HepG2 (cell line): ENCODE data around the gene CPNE5. TPM values are rescaled to one million over a fixed set of nuclear protein-coding genes. Genes with fewer than 3 reads are reported as not detected.

Source experiments
- ATAC-seq: fragments of 200-7000 bp; cut with Tn5 transposase; 3 replicates; pipeline ENCODE4 v1.9.1; 2020; ENCODE audit warnings: mild to moderate bottlenecking, moderate library complexity
- BruUV-seq: library from RNA; stranded (reverse); fragments of 400-500 nt; replicated peaks from 2 replicates; lab custom pipeline; 2021; lab: Mats Ljungman, UMichigan
- CTCF ChIA-PET: fragments of 300-600 bp; formaldehyde crosslinking; extraction: SDS; loops from one replicate; lab custom pipeline; 2021; ENCODE audit warnings: low total read pairs, inconsistent platforms, low intra/inter-chr PET ratio; lab: Yijun Ruan, JAX
- POLR2A ChIA-PET: fragments of 350-600 bp; sonication (Branson Sonifier 250); formaldehyde crosslinking; loops from one replicate; lab custom pipeline; 2020; ENCODE audit warnings: antibody characterized with exemption, inconsistent platforms; lab: Yijun Ruan, JAX
- DNase-seq: peaks from one replicate; pipeline ENCODE4 v3.0.0-alpha.2; 2015; ENCODE audit warnings: low spot score
- FAIRE-seq: peaks from 3 replicates; lab custom pipeline; 2011; peaks lifted over from hg19 to GRCh38; lab: Jason Lieb, UNC
- H2AFZ ChIP-seq: one replicate; pipeline ENCODE4 v1.6.1; 2011; ENCODE audit warnings: low read length, inconsistent platforms
- H3K27ac ChIP-seq: fragments of 300-600 bp; 3 replicates; pipeline ENCODE4 v1.8.0; 2011; ENCODE audit warnings: mixed run types, mild to moderate bottlenecking, mixed read lengths, low read length, inconsistent platforms; ENCODE audit not compliant: insufficient read depth; ENCODE audit errors: extremely low read length
- H3K27me3 ChIP-seq, 2 experiments: fragments of 200-600 bp in 1 of 2; 2 replicates in 1 of 2; 3 replicates in 1 of 2; pipeline versions ENCODE4 v1.6.0 to v1.8.0; 2011; ENCODE audit warnings: low read length in 2 of 2, mild to moderate bottlenecking in 2 of 2, moderate library complexity in 2 of 2, inconsistent platforms in 1 of 2; ENCODE audit not compliant: insufficient read depth in 2 of 2, control insufficient read depth in 1 of 2
- H3K36me3 ChIP-seq, 2 experiments: fragments of 200-600 bp in 1 of 2; replicated peaks in 1 of 2; 2 replicates in 1 of 2; 3 replicates in 1 of 2; pipeline versions ENCODE4 v1.5.1 to v1.8.0; 2011; ENCODE audit warnings: low read length in 2 of 2, inconsistent platforms in 1 of 2; ENCODE audit not compliant: insufficient read depth in 2 of 2, control insufficient read depth in 1 of 2
- H3K4me1 ChIP-seq: 2 replicates; pipeline ENCODE4 v1.5.1; 2012; ENCODE audit warnings: low read length, inconsistent platforms; ENCODE audit not compliant: insufficient read depth
- H3K4me2 ChIP-seq: 2 replicates; pipeline ENCODE4 v1.6.0; 2011; ENCODE audit warnings: low read depth, low read length, inconsistent platforms
- H3K4me3 ChIP-seq, 3 experiments: fragments of 200-600 bp in 1 of 3; sonication (generic), shearing (Covaris generic) in 1 of 3; replicated peaks in 1 of 3; 2 replicates each; pipeline ENCODE4 v1.5.1; 2011 to 2016; ENCODE audit warnings: low read length in 3 of 3, inconsistent platforms in 2 of 3, low read depth in 2 of 3, mild to moderate bottlenecking in 2 of 3, control low read depth in 1 of 3, mixed read lengths in 1 of 3; ENCODE audit not compliant: insufficient read depth in 1 of 3
- H3K79me2 ChIP-seq: one replicate; pipeline ENCODE4 v1.6.1; 2011; ENCODE audit warnings: low read length, inconsistent platforms; ENCODE audit not compliant: insufficient read depth
- H3K9ac ChIP-seq: 2 replicates; pipeline ENCODE4 v1.6.0; 2011; ENCODE audit warnings: mild to moderate bottlenecking, low read depth, low read length, inconsistent platforms; ENCODE audit not compliant: insufficient read depth
- H3K9me3 ChIP-seq: 2 replicates; pipeline ENCODE4 v1.5.1; 2012; ENCODE audit warnings: mild to moderate bottlenecking, low read length
- H4K20me1 ChIP-seq: 2 replicates; pipeline ENCODE4 v1.6.0; 2011; ENCODE audit warnings: inconsistent platforms, mild to moderate bottlenecking, low read length, moderate library complexity; ENCODE audit not compliant: insufficient read depth
- ATF4 ChIP-seq, 2 experiments: fragments of 450-650 bp in 1 of 2; sonication (generic) in 1 of 2; formaldehyde crosslinking; IDR thresholded peaks; 2 replicates each; pipeline versions ENCODE4 v1.5.0 to v1.8.0; 2020 to 2022; ENCODE audit warnings: mild to moderate bottlenecking in 1 of 2, missing genetic modification reagents in 1 of 2
- FUBP1 ChIP-seq: sonication (generic); formaldehyde crosslinking; IDR thresholded peaks from 2 replicates; pipeline ENCODE4 v1.5.1; 2020; ENCODE audit warnings: missing genetic modification reagents, mild to moderate bottlenecking, borderline replicate concordance
- PRDM15 ChIP-seq: sonication (generic); formaldehyde crosslinking; IDR thresholded peaks from 2 replicates; pipeline ENCODE4 v1.4.0; 2020; ENCODE audit warnings: missing genetic modification reagents
- ZNF207 ChIP-seq: fragments of 450-650 bp; IDR thresholded peaks from 2 replicates; pipeline ENCODE4 v1.6.1; 2016; ENCODE audit warnings: antibody characterized with exemption, borderline replicate concordance
- ZNF263 ChIP-seq: sonication (generic); formaldehyde crosslinking; IDR thresholded peaks from 2 replicates; pipeline ENCODE4 v1.4.0; 2020; ENCODE audit warnings: missing genetic modification reagents
- WGBS: methylation state at CpG from one replicate; pipeline ENCODE4 v1.1.6; 2017; ENCODE audit warnings: low lambda C conversion rate; 5-methylcytosine and 5-hydroxymethylcytosine counted together
- in situ Hi-C: cut with HindIII; loops from 2 replicates; pipeline ENCODE4 v1.10.0; 2017; ENCODE audit warnings: low pct_unique_long_range_greater_than_20kb; ENCODE audit not compliant: extremely low pct_ligation_motif_present
- intact Hi-C: fragments of 100-400 bp; cut with micrococcal nuclease; formaldehyde crosslinking; loops from one replicate; pipeline ENCODE4 v1.10.0; 2022; ENCODE audit not compliant: unreplicated experiment
- polyA plus RNA-seq, 8 experiments: library from polyadenylated mRNA; depleted of rRNA in 3 of 8; stranded (reverse) in 7 of 8; unstranded in 1 of 8; fragments of >200 nt; fragmentation: Illumina TruSeq in 4 of 8; extraction: Trizol in 4 of 8; gene quantifications; 2 replicates each; pipeline versions ENCODE4 v1.2.1 to v1.2.3, GENCODE V29; 2011 to 2016; ENCODE audit warnings: low read depth in 4 of 8, missing spikeins in 1 of 8, mixed read lengths in 1 of 8; ENCODE audit not compliant: insufficient read depth in 1 of 8
- total RNA-seq, 5 experiments: library from RNA; depleted of rRNA; stranded (reverse); fragments of >200 nt; fragmentation: Illumina TruSeq; extraction: Trizol; gene quantifications; 2 replicates each; pipeline ENCODE4 v1.2.3, GENCODE V29; 2016; ENCODE audit warnings: low read depth in 1 of 5

CPNE5 gene
- total and polyA plus RNA-seq, 2 of the 13 experiments (the other 11 are each of a cell fraction or from before 2014, with no cell fraction given), result 0.16 TPM; not detected in 1

DNA sequence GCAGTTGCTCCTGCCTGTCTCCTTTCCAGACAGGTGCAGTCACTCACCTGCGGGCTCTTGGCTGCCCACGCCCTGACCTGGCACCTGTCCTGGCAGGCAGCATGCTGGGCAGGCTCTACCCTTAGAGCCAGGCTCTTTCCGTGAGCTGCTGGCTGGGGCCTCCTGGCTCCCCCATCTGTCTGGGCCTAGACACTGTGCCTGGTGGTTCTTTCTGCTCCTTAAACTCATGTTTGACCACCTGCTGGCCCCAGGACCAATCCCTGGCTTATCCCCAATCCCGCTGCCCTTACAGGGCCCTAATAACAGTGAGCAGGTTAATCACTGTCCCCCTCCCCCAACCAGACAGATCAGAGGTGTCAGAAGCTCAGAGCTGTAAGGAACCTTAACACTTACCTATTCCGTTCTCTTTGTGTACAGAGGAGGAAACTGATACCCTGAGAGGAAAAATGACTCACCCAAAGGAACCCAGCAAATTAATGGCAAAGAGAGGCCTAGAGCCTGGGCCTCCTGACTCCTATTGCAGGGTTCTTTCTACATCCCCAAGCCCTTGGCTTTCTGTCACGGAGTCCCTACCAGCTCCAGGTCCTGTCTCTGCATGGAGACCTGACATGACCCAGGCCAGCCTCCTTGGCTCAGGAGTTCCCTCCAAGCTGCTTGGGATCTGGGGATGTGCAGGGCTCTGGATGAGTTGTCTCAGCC is 86.9 kb downstream of the CPNE5 start:
- H2AFZ ChIP-seq, result no peak overlapping the region
- BruUV-seq, result no TSS peak
- no peak overlapping the region for H3K4me2 ChIP-seq
- no peak overlapping the region for H3K27ac ChIP-seq
- TF ChIP-seq ZNF263 (CRISPR knock-in tag) (no peak), FUBP1 (CRISPR knock-in tag) (no peak), ZNF207 (no peak), ATF4 (CRISPR knock-in tag; IDR thresholded peaks at IDR 0.05) (no peak), PRDM15 (CRISPR knock-in tag) (no peak)
- TF ChIP-seq, all 625 proteins: peak for 0
- Histone ChIP-seq H4K20me1 (no peaks in the 10 kb centered on the region; the same call in 1 of the 2 replicates), H3K27me3 (peaks cover 2 to 64% of the 10 kb centered on the region in 2 experiments; a peak in 3 of 5 replicates), H3K9ac (no peak overlapping the region), H3K9me3 (no peaks in the 10 kb centered on the region), H3K79me2 (no peaks in the 10 kb centered on the region), H3K4me3 (no peak overlapping the region), H3K36me3 (no peaks in the 10 kb centered on the region), H3K4me1 (peaks cover 10% of the 10 kb centered on the region; the same call in 1 of the 2 replicates)
- ChIA-PET POLR2A (no interaction called here), CTCF (no interaction called here)
- FAIRE-seq (no peak), DNase-seq (no peak), ATAC-seq (no peak)
- WGBS, result 15% methylated on average over 4 of the region's 6 CpGs
- intact Hi-C loops, result no loop called here
- in situ Hi-C loops, result no loop called here
